Measurements from ENCODE around the gene RTN4.

GRCh38 chr2:55078956-55079355 lies 28.7 kb upstream of the RTN4 start:
- no peak for TF ChIP-seq CTCF (IDR thresholded peaks at IDR 0.05)
- TF ChIP-seq EP300 (IDR thresholded peaks at IDR 0.05), result no peak
- no peak for TF ChIP-seq POLR2A (IDR thresholded peaks at IDR 0.05)
- TF ChIP-seq POLR2AphosphoS5 (IDR thresholded peaks at IDR 0.05), result no peak

All from gastroesophageal sphincter (tissue), 3 donors.